GM21381 (cell line): ENCODE data around the gene B3GALNT2.

Experiments
- ATAC-seq: cut with Tn5 transposase; IDR thresholded peaks from one replicate; pipeline ENCODE4 v1.9.1; 2021; ENCODE audit warnings: mild to moderate bottlenecking, moderate library complexity; ENCODE audit not compliant: unreplicated experiment

The B3GALNT2 gene

DNA sequence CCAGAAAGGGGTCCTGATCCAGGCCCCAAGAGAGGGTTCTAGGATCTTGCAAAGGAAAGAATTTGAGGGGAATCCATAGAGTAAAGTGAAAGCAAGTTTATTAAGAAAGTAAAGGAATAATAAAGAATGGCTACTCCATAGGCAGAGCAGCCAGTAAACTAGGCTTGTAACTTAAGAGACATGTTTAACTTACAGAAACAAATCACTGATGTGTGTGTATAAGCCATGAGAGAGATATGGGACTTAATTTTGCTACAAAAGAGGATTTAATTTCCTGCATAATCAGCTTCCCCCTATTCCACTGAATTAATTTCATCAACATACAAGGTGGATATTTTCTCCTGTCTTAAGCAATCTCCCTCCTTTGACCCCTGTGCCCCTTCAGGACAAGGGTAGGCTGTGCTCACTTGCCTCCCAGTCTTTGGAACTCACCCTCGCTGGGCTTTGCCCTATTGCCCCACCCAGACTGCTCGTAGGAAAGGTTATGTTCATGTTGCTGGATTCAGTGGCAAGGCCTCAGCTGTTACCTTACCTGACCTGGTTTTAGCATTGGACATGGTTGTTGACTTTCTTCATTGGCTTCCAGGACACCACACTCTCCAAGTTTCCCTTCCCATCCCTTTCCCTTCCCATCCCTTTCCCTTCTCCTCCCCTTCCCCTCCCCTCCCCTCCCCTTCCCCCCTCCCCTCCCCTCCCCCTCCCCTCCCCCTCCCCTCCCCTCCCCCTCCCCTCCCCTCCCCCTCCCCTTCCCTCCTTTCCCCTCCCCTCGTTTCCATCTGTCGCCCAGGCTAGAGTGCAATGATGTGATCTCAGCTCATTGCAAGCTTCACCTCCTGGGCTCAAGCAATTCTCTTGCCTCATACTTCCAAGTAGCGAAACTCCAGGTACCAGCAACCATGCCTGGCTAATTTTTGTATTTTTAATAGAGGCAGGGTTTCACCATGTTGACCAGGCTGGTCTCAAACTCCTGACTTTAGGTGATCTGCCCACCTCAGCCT lies 92.5 kb downstream of the B3GALNT2 start:
- ATAC-seq: no peak

DNA sequence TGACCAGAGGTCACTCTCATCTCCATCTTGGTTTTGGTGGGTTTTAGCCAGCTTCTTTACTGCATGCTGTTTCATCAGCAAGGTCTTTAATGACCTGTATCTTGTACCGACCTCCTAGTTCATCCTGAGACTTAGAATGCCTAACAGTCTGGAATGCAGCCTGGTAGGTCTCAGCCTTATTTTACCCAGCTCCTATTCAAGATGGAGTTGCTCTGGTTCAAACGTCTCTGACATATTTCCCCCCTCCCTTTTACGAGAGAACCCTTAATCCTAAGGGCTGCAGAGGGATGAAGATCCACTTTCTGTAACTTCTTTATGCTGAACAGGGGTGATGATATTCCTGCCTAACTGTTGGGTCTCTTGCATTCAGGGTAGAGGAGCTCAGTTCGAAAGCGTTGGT lies 93.8 kb downstream of the B3GALNT2 start:
- ATAC-seq: no peak

DNA sequence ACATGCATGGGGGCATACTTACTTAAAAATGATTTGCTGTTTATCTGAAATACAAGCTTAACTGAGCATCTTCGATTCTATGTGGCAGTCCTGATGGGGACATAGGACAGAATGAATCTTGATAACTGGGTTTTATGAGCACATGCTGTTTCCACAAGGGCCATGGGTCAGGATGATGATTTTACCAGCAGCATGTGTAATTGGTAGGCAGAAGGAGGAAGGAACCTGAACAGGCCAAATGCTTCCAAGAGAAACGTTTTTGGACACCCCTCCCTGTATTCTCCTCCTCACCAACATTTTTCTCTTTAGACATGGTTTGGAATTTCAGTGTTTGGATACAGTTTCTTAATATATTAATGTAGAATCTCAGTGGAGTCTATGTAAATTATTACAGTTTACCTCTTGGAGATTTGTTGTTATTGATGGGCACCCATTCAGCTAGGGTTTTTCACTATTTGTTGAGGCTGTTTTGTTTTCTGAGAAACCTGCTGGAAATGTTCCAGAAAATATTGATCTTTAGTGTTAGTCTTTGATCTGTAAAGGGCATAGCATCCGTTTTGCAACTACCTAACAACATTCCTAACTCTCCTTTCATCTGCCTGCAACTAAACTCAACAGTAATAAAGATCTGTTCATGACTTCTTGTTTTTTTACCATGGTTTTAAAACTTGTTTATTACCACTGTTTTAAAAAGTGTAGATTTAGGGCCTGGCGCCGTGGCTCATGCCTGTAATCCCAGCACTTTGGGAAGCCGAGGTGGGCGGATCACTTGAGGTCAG lies 95.0 kb downstream of the B3GALNT2 start:
- no peak for ATAC-seq

DNA sequence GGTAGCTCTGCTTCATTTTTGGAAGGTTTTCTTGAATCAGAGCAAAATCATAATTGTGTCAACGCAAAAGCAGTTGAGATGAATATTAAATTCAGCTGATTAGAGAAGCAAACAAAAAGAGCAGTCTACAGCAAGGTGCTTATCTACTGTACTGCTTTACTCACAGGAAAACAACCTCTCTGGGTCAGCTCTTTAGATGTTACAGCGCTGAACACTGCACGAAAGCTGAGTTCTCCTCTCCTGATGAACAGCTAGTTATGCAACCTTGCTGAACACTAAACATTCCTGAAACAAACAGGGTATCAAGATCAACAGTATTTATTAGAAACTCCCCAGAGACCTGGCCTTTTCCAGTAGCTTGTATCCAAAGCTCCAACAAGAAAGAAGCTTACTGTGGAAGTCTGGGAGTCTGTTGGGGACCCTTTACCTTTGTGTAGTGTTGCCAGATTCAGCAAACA lies 95.7 kb downstream of the B3GALNT2 start:
- ATAC-seq: no peak

DNA sequence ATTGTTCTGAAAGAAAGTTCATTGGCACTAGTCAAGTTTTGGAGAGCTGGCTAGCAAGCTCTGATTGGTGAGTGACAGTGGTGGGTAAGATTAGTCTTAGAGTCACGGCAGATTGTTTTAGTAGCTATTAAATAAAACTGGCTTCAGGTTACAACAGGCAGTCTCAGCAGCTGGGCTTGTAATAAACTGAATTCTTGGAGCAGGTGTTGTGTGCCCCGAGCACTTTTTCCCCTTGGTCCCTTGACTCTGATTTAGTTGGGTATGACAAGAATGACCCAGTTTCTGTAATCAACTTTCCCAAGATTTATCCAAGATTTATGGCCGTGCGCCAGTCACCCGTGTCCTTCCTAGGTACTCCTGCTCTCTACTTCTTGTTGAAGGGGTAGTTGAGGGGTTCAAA lies 96.8 kb downstream of the B3GALNT2 start:
- no peak for ATAC-seq

DNA sequence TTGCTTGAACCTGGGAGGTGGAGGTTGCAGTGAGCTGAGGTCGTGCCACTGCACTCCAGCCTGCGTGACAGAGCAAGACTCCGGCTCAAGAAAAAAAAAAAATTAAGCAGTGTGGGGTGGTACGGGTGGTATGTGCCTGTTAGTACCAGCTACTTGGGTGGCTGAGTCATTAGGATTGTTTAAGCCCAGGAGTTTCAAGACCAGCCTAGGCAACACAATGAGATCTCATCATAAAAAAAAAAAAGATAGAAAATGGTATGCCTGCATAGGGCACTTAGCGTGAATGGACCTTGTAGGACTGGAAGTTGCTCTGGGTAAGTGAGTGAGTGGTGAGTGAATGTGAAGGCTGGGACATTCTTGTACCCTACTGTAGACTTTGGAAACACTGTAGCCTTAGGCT lies 100.1 kb downstream of the B3GALNT2 start:
- ATAC-seq: no peak

DNA sequence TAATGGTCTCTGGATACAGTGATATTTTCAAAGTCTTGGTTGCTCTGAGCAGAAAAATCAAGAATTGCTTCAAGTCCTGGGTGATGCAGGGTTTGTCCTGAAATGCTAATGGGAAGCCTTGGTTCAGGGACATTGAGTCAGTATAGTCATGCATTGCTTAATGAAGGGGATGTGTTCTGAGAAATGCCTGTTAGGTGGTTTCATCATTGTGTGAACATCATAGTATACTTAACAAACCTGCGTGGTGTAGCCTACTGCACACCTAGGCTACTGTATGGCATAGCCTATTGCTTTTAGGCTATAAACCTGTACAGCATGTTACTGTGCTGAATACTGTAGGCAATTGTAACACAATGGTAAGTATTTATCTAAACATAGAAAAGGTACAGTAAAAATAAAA lies 100.7 kb downstream of the B3GALNT2 start:
- ATAC-seq: no peak

DNA sequence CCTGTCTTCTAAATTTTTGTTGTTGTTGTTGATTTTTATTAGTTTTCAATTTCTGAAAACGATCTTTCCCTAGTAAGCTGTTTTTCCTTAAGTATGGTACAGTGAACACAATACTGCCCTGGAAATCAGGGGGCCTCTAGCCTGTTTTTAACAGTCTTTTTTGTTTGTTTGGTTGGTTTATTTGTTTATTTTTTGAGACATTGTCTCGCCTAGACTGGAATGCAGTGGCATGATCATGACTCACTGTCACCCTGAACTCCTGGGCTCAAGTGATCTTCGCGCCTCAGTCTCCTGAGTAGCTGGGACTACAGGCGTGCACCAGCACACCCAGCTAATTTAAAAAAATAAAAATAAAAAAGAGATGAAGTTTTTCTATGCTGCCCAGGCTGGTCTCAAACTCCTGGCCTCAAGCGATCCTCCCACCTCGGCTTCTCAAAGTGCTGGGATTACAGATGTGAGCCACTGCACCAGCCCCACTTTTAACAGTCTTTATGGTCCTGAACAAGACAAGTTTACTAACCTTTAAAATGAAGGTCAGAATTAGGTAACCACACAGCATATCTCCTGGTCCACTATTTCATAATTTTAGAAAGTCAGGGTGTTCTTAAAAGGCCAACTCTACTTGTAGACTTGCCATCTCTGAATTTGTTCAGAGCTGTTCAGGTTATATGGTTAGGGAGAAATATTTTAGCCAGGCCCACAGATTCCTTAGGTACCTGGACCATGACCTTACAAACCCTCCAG lies 101.6 kb downstream of the B3GALNT2 start:
- ATAC-seq: no peak

DNA sequence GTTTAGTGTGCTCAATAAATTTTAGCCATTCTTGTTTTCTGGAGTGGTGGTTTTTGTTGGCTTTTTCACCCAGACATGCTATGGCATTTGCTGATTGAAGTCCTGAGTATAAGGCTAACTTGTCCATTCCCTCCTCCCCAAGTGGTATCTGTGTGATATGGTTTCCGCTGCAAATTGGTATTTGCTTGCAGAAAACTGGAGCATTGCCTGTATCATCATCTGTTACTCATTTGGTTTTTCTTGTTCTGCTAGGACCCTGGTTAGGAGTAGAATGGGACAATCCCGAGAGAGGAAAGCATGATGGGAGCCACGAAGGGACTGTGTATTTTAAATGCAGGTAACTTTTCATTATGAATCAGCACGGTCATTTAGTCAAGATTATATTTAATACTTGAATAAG lies 103.0 kb downstream of the B3GALNT2 start:
- no peak for ATAC-seq
